HepG2 (cell line): Measurements from ENCODE around the gene WFDC1. TPM values are rescaled to one million over a fixed set of nuclear protein-coding genes. Genes with fewer than 3 reads are reported as not detected.
A peak's percentile ranks its signal among the peaks of the same experiment; 100 is the strongest.

ENCODE experiments used
- BRD4 ChIP-seq: sonication (generic); formaldehyde crosslinking; IDR thresholded peaks from 2 replicates; pipeline ENCODE4 v1.4.0; 2020; ENCODE audit warnings: missing genetic modification reagents
- DR1 ChIP-seq: sonication (generic); formaldehyde crosslinking; IDR thresholded peaks from 2 replicates; pipeline ENCODE4 v1.8.0; 2021; ENCODE audit warnings: mild to moderate bottlenecking, missing genetic modification reagents, inconsistent platforms
- FOXK1 ChIP-seq: sonication (generic); formaldehyde crosslinking; IDR thresholded peaks from 2 replicates; pipeline ENCODE4 v1.4.0; 2020; ENCODE audit warnings: low read depth, missing genetic modification reagents, borderline replicate concordance
- HNF4A ChIP-seq: sonication (generic); formaldehyde crosslinking; IDR thresholded peaks from 2 replicates; pipeline ENCODE4 v1.4.0; 2020; ENCODE audit warnings: missing genetic modification reagents
- IRF2 ChIP-seq: IDR thresholded peaks from 2 replicates; pipeline ENCODE4 v1.6.1; 2018; ENCODE audit warnings: missing genetic modification reagents, missing compliant biosample characterization
- KLF11 ChIP-seq: IDR thresholded peaks from 2 replicates; pipeline ENCODE4 v1.6.1; 2016; ENCODE audit warnings: missing compliant biosample characterization
- LCORL ChIP-seq, 2 experiments: fragments of 450-650 bp in 1 of 2; sonication (generic) in 1 of 2; formaldehyde crosslinking in 1 of 2; IDR thresholded peaks; 2 replicates each; pipeline versions ENCODE4 v1.5.0 to v1.6.1; 2017 to 2020; ENCODE audit warnings: antibody characterized with exemption in 1 of 2, missing genetic modification reagents in 1 of 2
- MAZ ChIP-seq, 2 experiments: sonication (generic) in 1 of 2; formaldehyde crosslinking in 1 of 2; IDR thresholded peaks; 2 replicates each; pipeline versions ENCODE4 v1.5.0 to v1.6.1; 2012 to 2020; ENCODE audit warnings: low read depth in 2 of 2, mild to moderate bottlenecking in 2 of 2, borderline replicate concordance in 1 of 2, improper control_type of control experiment in 1 of 2, low read length in 1 of 2, missing genetic modification reagents in 1 of 2, moderate library complexity in 1 of 2
- MEF2D ChIP-seq: sonication (generic); formaldehyde crosslinking; IDR thresholded peaks from 2 replicates; pipeline ENCODE4 v1.5.1; 2020; ENCODE audit warnings: mild to moderate bottlenecking, missing genetic modification reagents
- MLLT10 ChIP-seq: sonication (generic); formaldehyde crosslinking; IDR thresholded peaks from 2 replicates; pipeline ENCODE4 v1.4.0; 2020; ENCODE audit warnings: missing genetic modification reagents
- NBN ChIP-seq: fragments of 450-650 bp; conservative IDR thresholded peaks from 2 replicates; pipeline ENCODE4 v1.6.1; 2017
- PAWR ChIP-seq: sonication (generic); formaldehyde crosslinking; IDR thresholded peaks from 2 replicates; pipeline ENCODE4 v1.4.0; 2020; ENCODE audit warnings: missing genetic modification reagents, mild to moderate bottlenecking, borderline replicate concordance
- POGZ ChIP-seq: sonication (generic); formaldehyde crosslinking; IDR thresholded peaks from 2 replicates; pipeline ENCODE4 v1.4.0; 2020; ENCODE audit warnings: mild to moderate bottlenecking, missing genetic modification reagents
- RAD51 ChIP-seq: fragments of 450-650 bp; IDR thresholded peaks from 2 replicates; pipeline ENCODE4 v1.6.1; 2016; ENCODE audit warnings: borderline replicate concordance
- SALL1 ChIP-seq: sonication (generic); formaldehyde crosslinking; IDR thresholded peaks from 2 replicates; pipeline ENCODE4 v1.8.0; 2022; ENCODE audit warnings: mild to moderate bottlenecking, missing genetic modification reagents
- SCMH1 ChIP-seq: sonication (generic); formaldehyde crosslinking; IDR thresholded peaks from 2 replicates; pipeline ENCODE4 v1.9.0; 2021; ENCODE audit warnings: missing genetic modification reagents, mild to moderate bottlenecking, borderline replicate concordance
- SMAD3 ChIP-seq: sonication (generic); formaldehyde crosslinking; IDR thresholded peaks from 2 replicates; pipeline ENCODE4 v1.4.0; 2020; ENCODE audit warnings: missing genetic modification reagents
- TARDBP ChIP-seq: sonication (generic); formaldehyde crosslinking; IDR thresholded peaks from 2 replicates; pipeline ENCODE4 v1.8.0; 2022; ENCODE audit warnings: mild to moderate bottlenecking, missing genetic modification reagents
- ZNF17 ChIP-seq: sonication (generic); formaldehyde crosslinking; IDR thresholded peaks from 2 replicates; pipeline ENCODE4 v1.5.0; 2020; ENCODE audit warnings: mild to moderate bottlenecking, missing genetic modification reagents
- ZNF281 ChIP-seq: sonication (generic); formaldehyde crosslinking; IDR thresholded peaks from 2 replicates; pipeline ENCODE4 v1.4.0; 2020; ENCODE audit warnings: missing genetic modification reagents, borderline replicate concordance
- ZNF292 ChIP-seq: sonication (generic); formaldehyde crosslinking; IDR thresholded peaks from 2 replicates; pipeline ENCODE4 v1.8.1; 2022; ENCODE audit warnings: mild to moderate bottlenecking, low read depth, missing genetic modification reagents, borderline replicate concordance
- ZNF468 ChIP-seq: sonication (generic); formaldehyde crosslinking; IDR thresholded peaks from 2 replicates; pipeline ENCODE4 v1.8.0; 2022; ENCODE audit warnings: mild to moderate bottlenecking, moderate library complexity, missing genetic modification reagents
- polyA plus RNA-seq, 8 experiments: library from polyadenylated mRNA; depleted of rRNA in 3 of 8; stranded (reverse) in 7 of 8; unstranded in 1 of 8; fragments of >200 nt; fragmentation: Illumina TruSeq in 4 of 8; extraction: Trizol in 4 of 8; gene quantifications; 2 replicates each; pipeline versions ENCODE4 v1.2.1 to v1.2.3, GENCODE V29; 2011 to 2016; ENCODE audit warnings: low read depth in 4 of 8, missing spikeins in 1 of 8, mixed read lengths in 1 of 8; ENCODE audit not compliant: insufficient read depth in 1 of 8
- total RNA-seq, 5 experiments: library from RNA; depleted of rRNA; stranded (reverse); fragments of >200 nt; fragmentation: Illumina TruSeq; extraction: Trizol; gene quantifications; 2 replicates each; pipeline ENCODE4 v1.2.3, GENCODE V29; 2016; ENCODE audit warnings: low read depth in 1 of 5
- TF ChIP-seq, protein P1 (sequence below): sonication (generic); formaldehyde crosslinking; IDR thresholded peaks from 2 replicates; pipeline ENCODE4 v1.9.0; 2021; ENCODE audit warnings: missing genetic modification reagents, mild to moderate bottlenecking, borderline replicate concordance
- TF ChIP-seq, protein P2 (sequence below): sonication (generic); formaldehyde crosslinking; IDR thresholded peaks from 2 replicates; pipeline ENCODE4 v1.4.0; 2020; ENCODE audit warnings: missing genetic modification reagents

The WFDC1 gene
- total and polyA plus RNA-seq, 2 of the 13 experiments (the other 11 are each of a cell fraction or from before 2014, with no cell fraction given) = not detected

GRCh38 chr16:84266451-84266850, 28.2 kb upstream of the WFDC1 start (continued):
- no peak for TF ChIP-seq ZNF281 (CRISPR knock-in tag)
- peak; percentile 70; the same call in 1 of the 2 replicates for TF ChIP-seq FOXK1 (CRISPR knock-in tag)
- no peak for TF ChIP-seq DR1 (CRISPR knock-in tag)
- no peak for TF ChIP-seq NBN
- peak; percentile 31; the same call in 1 of the 2 replicates for TF ChIP-seq KLF11 (CRISPR knock-in tag)
- TF ChIP-seq POGZ (CRISPR knock-in tag) = 0 out of 2 replicates have a peak, but pooled peaks have one; percentile 48
- peak; percentile 27; the same call in 1 of the 2 replicates for TF ChIP-seq MEF2D (CRISPR knock-in tag)
- no peak for TF ChIP-seq ZNF468
- peak; percentile 62 for TF ChIP-seq SALL1 (CRISPR knock-in tag)
- TF ChIP-seq TARDBP (CRISPR knock-in tag) = peak; percentile 51; the same call in 1 of the 2 replicates
- TF ChIP-seq PAWR (CRISPR knock-in tag) = no peak
- peak; percentile 81; the same call in 1 of the 2 replicates for TF ChIP-seq MAZ (IDR thresholded peaks at IDR 0.05; ENCODE audit: borderline replicate concordance, low read depth, low read length)
- TF ChIP-seq MAZ (CRISPR knock-in tag; IDR thresholded peaks at IDR 0.05; ENCODE audit: low read depth) = no peak
- TF ChIP-seq RAD51 = peak; percentile 92
- no peak for TF ChIP-seq BRD4
- TF ChIP-seq IRF2 (CRISPR knock-in tag) = peak; percentile 81
- TF ChIP-seq ZNF17 (CRISPR knock-in tag) = no peak
- TF ChIP-seq, protein P1, sequence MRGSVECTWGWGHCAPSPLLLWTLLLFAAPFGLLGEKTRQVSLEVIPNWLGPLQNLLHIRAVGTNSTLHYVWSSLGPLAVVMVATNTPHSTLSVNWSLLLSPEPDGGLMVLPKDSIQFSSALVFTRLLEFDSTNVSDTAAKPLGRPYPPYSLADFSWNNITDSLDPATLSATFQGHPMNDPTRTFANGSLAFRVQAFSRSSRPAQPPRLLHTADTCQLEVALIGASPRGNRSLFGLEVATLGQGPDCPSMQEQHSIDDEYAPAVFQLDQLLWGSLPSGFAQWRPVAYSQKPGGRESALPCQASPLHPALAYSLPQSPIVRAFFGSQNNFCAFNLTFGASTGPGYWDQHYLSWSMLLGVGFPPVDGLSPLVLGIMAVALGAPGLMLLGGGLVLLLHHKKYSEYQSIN = no peak
- no peak for TF ChIP-seq SMAD3 (CRISPR knock-in tag)
- TF ChIP-seq SCMH1 = no peak
- no peak for TF ChIP-seq LCORL (IDR thresholded peaks at IDR 0.05)
- TF ChIP-seq LCORL (CRISPR knock-in tag; IDR thresholded peaks at IDR 0.05) = peak; percentile 72
- TF ChIP-seq ZNF292 (CRISPR knock-in tag) = peak; percentile 83; the same call in 1 of the 2 replicates
- TF ChIP-seq MLLT10 = no peak
- TF ChIP-seq HNF4A (CRISPR knock-in tag) = peak; percentile 86
- TF ChIP-seq, protein P2, sequence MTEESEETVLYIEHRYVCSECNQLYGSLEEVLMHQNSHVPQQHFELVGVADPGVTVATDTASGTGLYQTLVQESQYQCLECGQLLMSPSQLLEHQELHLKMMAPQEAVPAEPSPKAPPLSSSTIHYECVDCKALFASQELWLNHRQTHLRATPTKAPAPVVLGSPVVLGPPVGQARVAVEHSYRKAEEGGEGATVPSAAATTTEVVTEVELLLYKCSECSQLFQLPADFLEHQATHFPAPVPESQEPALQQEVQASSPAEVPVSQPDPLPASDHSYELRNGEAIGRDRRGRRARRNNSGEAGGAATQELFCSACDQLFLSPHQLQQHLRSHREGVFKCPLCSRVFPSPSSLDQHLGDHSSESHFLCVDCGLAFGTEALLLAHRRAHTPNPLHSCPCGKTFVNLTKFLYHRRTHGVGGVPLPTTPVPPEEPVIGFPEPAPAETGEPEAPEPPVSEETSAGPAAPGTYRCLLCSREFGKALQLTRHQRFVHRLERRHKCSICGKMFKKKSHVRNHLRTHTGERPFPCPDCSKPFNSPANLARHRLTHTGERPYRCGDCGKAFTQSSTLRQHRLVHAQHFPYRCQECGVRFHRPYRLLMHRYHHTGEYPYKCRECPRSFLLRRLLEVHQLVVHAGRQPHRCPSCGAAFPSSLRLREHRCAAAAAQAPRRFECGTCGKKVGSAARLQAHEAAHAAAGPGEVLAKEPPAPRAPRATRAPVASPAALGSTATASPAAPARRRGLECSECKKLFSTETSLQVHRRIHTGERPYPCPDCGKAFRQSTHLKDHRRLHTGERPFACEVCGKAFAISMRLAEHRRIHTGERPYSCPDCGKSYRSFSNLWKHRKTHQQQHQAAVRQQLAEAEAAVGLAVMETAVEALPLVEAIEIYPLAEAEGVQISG (CRISPR knock-in tag) = 0 out of 2 replicates have a peak, but pooled peaks have one; percentile 19
